Measurements from ENCODE around the gene CACNA2D1. TPM values are rescaled to one million over a fixed set of nuclear protein-coding genes. Genes with fewer than 3 reads are reported as not detected.
"Not testable (repeated sequence)": the region's sequence is repeated elsewhere in the genome, so short reads cannot be mapped to it uniquely, and the experiment has no call there.

Gene CACNA2D1
- polyA plus RNA-seq, 12 donors = 61.9 to 183 (median 140) TPM; not detected in 1

GRCh38 chr7:82049442-82049841 lies 394.1 kb downstream of the CACNA2D1 start:
- DNase-seq = no peak

- DNase-seq = peak; percentile 63
These were observed 399.0 kb downstream of the CACNA2D1 start for GRCh38 chr7:82044497-82045080.

- DNase-seq = no peak
These were observed 404.0 kb downstream of the CACNA2D1 start for GRCh38 chr7:82039621-82040020.

GRCh38 chr7:82036146-82036886 lies 407.3 kb downstream of the CACNA2D1 start:
- DNase-seq = no peak

- DNase-seq = no peak
These were observed 408.1 kb downstream of the CACNA2D1 start for GRCh38 chr7:82035456-82035855.

- DNase-seq = no peak
These were observed 410.7 kb downstream of the CACNA2D1 start for GRCh38 chr7:82032901-82033300.

- no peak for DNase-seq
These were observed 414.2 kb downstream of the CACNA2D1 start for GRCh38 chr7:82029236-82029913.

GRCh38 chr7:82028097-82028496 lies 415.5 kb downstream of the CACNA2D1 start:
- DNase-seq = no peak

- DNase-seq = no peak
These were observed 421.9 kb downstream of the CACNA2D1 start for GRCh38 chr7:82021713-82022112.

- no peak for DNase-seq
These were observed 422.5 kb downstream of the CACNA2D1 start for GRCh38 chr7:82021036-82021435.

- DNase-seq = no peak
These were observed 423.8 kb downstream of the CACNA2D1 start for GRCh38 chr7:82019551-82020475.

GRCh38 chr7:82018226-82018625 lies 425.4 kb downstream of the CACNA2D1 start:
- no peak for DNase-seq

- peak; percentile 18 for DNase-seq
These were observed 426.1 kb downstream of the CACNA2D1 start for GRCh38 chr7:82017334-82017943.

- DNase-seq = no peak
These were observed 427.8 kb downstream of the CACNA2D1 start for GRCh38 chr7:82015751-82016150.

GRCh38 chr7:82014574-82014973 lies 429.0 kb downstream of the CACNA2D1 start:
- not testable (repeated sequence) for DNase-seq

- DNase-seq = no peak
These were observed 431.1 kb downstream of the CACNA2D1 start for GRCh38 chr7:82012453-82012852.

- DNase-seq = no peak
These were observed 433.2 kb downstream of the CACNA2D1 start for GRCh38 chr7:82010416-82010815.

GRCh38 chr7:82007315-82007714 lies 436.3 kb downstream of the CACNA2D1 start:
- no peak for DNase-seq

- DNase-seq = no peak
These were observed 438.5 kb downstream of the CACNA2D1 start for GRCh38 chr7:82005056-82005455.

- no peak for DNase-seq
These were observed 450.4 kb downstream of the CACNA2D1 start for GRCh38 chr7:81993186-81993585.

GRCh38 chr7:81990395-81990794 lies 453.2 kb downstream of the CACNA2D1 start:
- no peak for DNase-seq

All from muscle of arm (tissue), 12 donors.